A549 treated with AZD2906 at 1 μM for 4 hours (cell line): Measurements from ENCODE around the gene SSR4. TPM values are rescaled to one million over a fixed set of nuclear protein-coding genes. Genes with fewer than 3 reads are reported as not detected.

Experiments
- total RNA-seq: library from RNA; stranded (reverse); fragments of 200-300 nt; extraction: Qiagen RNA extraction; gene quantifications from 5 replicates; pipeline ENCODE4 v1.2.3, GENCODE V29; 2022

The SSR4 gene
- 359 to 445 TPM (median 413 TPM) in 5 replicates for total RNA-seq

GRCh38 chrX:153794018-153794896, at the start of gene SSR4, which contains the start of gene IDH3G:
Gene SSR4, plus strand, starts transcription at chrX:153794668. Its CDS starts 20 bp downstream, at chrX:153794688.
Gene IDH3G, minus strand, starts transcription at chrX:153794375. Its CDS starts 49 bp downstream, at chrX:153794326.

GRCh38 chrX:153763989-153764755, 30.3 kb upstream of the SSR4 start, which contains the start of gene PLXNB3:
Gene PLXNB3, plus strand, starts transcription at chrX:153764249. Its CDS starts 1,287 bp downstream, at chrX:153765536.

GRCh38 chrX:153780678-153781427, 13.6 kb upstream of the SSR4 start, which contains the start of gene SRPK3:
Gene SRPK3, plus strand, starts transcription at chrX:153781041. Its CDS starts 46 bp downstream, at chrX:153781087.

GRCh38 chrX:153829799-153830639, 35.6 kb downstream of the SSR4 start, which contains the start of gene PDZD4:
Gene PDZD4, minus strand, starts transcription at chrX:153830544. Its CDS starts 246 bp downstream, at chrX:153830298.

Other genes with a start within 250 kb of the SSR4 start
- 40.4 to 62.7 TPM (median 61.0 TPM) in 5 replicates for gene CCNQ, start 195.5 kb upstream of the SSR4 start, total RNA-seq
- gene DUSP9, start 147.5 kb upstream of the SSR4 start, total RNA-seq = 1.3 to 1.7 TPM (median 1.5 TPM) in 5 replicates
- gene PNCK, start 120.9 kb upstream of the SSR4 start, total RNA-seq = 0.18 to 0.34 TPM (median 0.21 TPM) in 5 replicates
- 11.5 to 14.1 TPM (median 13.2 TPM) in 5 replicates for gene SLC6A8, start 106.7 kb upstream of the SSR4 start, total RNA-seq
- gene BCAP31, start 70.3 kb upstream of the SSR4 start, total RNA-seq = 372 to 463 TPM (median 375 TPM) in 5 replicates
- 2.6 to 4.2 TPM (median 3.9 TPM) in 5 replicates for gene ABCD1, start 69.8 kb upstream of the SSR4 start, total RNA-seq
- 2.4 to 4.5 TPM (median 2.8 TPM) in 5 replicates for gene PLXNB3, start 30.4 kb upstream of the SSR4 start, total RNA-seq
- 0.03 to 0.11 TPM (median 0.06 TPM) in 3 of 5 replicates, not detected in the others for gene SRPK3, start 13.6 kb upstream of the SSR4 start, total RNA-seq
- 61.9 to 65.9 TPM (median 63.5 TPM) in 5 replicates for gene IDH3G, start 293 bp upstream of the SSR4 start, total RNA-seq
- 3.0 to 3.7 TPM (median 3.5 TPM) in 5 replicates for gene PDZD4, start 35.9 kb downstream of the SSR4 start, total RNA-seq
- gene L1CAM, start 91.5 kb downstream of the SSR4 start, total RNA-seq = 18.4 to 20.7 TPM (median 20.2 TPM) in 5 replicates
- gene AVPR2, start 110.0 kb downstream of the SSR4 start, total RNA-seq = 0.06 TPM in 1 of 5 replicates, not detected in the others
- gene ARHGAP4, start 131.6 kb downstream of the SSR4 start, total RNA-seq = 1.1 to 2.3 TPM (median 2.1 TPM) in 5 replicates
- 203 to 232 TPM (median 216 TPM) in 5 replicates for gene NAA10, start 140.4 kb downstream of the SSR4 start, total RNA-seq
- 0.09 to 0.20 TPM (median 0.10 TPM) in 5 replicates for gene RENBP, start 150.0 kb downstream of the SSR4 start, total RNA-seq
- gene HCFC1, start 177.2 kb downstream of the SSR4 start, total RNA-seq = 35.4 to 39.4 TPM (median 36.3 TPM) in 5 replicates
- 4.5 to 6.7 TPM (median 5.5 TPM) in 5 replicates for gene TMEM187, start 178.1 kb downstream of the SSR4 start, total RNA-seq
- 203 to 220 TPM (median 217 TPM) in 5 replicates for gene IRAK1, start 225.2 kb downstream of the SSR4 start, total RNA-seq